ENCODE measurements around the gene PEX11G. TPM values are rescaled to one million over a fixed set of nuclear protein-coding genes. Genes with fewer than 3 reads are reported as not detected.

Gene PEX11G
- total RNA-seq, 1 donor from 2014 or later, result 1.2 TPM

DNA sequence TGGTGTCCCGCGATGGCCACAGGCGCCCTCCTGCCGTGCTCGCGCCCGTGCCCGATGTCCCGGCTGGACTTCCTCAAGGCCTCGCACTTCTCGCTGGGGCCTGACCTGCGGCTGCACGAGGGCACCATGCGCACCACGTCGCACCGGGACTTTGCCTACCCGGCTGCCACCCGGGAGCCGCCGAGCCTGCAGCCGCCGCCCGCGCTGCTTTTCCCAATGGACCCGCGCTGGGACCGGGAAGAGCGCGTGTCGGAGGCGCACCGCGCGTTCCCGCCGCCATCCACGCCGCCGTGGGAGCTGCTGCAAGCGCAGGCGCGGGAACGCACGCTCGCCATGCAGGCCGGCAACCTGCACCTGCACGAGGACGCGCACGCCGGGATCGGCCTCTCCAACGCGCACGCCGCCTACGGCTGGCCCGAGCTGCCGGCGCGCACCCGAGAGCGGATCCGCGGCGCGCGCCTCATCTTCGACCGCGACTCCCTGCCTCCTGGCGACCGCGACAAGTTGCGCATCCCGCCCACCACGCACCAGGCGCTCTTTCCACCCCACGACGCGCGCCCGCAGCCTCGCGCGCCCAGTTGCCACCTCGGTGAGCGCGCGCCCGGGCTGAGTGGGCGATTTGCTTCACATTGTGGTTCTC lies 12.1 kb upstream of the PEX11G start:
- DNase-seq (ENCODE audit: low spot score in 2 of 2) (peak; percentile 82 to 84), FAIRE-seq (no peak)

- no peak for DNase-seq (ENCODE audit: low spot score in 2 of 2)
- no peak for FAIRE-seq
Observed at GRCh38 chr19:7497292-7497691, 8.5 kb upstream of the PEX11G start.

DNA sequence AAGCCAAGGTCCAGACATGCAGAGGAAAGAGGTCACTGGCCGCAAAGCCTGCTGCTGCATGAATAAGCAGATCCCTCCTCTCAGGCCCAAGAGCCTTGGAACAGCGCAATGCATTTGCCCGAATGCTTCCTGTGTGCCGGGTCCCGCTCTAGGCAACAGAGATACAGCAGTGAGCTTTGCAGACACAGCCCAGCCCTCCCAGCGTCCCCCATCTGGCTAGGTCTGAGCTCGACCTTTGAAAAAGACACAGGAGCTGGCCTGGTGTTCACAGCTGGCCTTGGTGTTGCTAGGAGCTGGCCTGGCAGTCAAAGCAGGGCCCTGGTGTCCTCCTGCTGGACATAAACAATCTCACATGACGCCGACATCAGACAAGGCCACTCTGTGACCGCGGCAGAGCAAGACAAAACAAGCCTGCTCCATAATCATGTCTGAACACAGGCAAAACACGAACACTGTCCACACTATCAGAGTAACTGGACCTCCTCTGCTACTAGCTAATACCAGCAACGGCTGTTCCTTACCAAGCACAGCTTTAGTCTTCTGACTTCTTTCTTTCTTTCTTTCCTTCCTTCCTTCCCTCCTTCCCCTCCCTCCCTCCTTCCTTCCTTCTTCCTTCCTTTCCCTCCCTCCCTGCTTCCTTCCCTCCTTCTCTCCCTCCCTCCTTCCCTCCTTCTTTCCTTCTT lies 5.7 kb upstream of the PEX11G start:
- FAIRE-seq (no peak), DNase-seq (ENCODE audit: low spot score in 2 of 2) (peak in 1 of 2 donors; percentile 74)

DNA sequence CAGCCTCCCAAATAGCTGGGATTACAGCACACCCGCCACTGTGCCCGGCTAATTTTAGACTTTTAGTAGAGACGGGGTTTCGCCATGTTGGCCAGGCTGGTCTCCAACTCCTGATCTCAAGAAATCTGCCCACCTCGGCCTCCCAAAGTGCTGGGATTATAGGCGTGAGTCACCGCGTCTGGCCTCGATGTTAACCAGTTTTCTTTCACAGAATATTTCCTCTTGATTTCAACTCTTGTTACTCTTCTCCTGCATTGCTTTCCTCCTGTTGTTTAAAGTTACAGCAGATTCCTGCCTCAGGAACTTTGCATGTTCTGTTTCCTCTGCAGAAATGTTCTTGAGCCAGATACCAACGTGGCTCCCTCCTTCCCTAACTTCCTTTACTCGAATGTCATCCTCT lies 3.7 kb upstream of the PEX11G start:
- FAIRE-seq, result no peak
- no peak for DNase-seq (ENCODE audit: low spot score in 2 of 2)

- no peak for DNase-seq (ENCODE audit: low spot score in 2 of 2)
- FAIRE-seq, result no peak
Observed at GRCh38 chr19:7492142-7492541, 3.3 kb upstream of the PEX11G start.

- FAIRE-seq, result no peak
- DNase-seq (ENCODE audit: low spot score in 2 of 2), result no peak
Observed at GRCh38 chr19:7489609-7490044, 792 bp upstream of the PEX11G start.

- no peak for FAIRE-seq
- DNase-seq (ENCODE audit: low spot score in 2 of 2), result no peak
Observed at GRCh38 chr19:7486923-7487322, 1.9 kb downstream of the PEX11G start.

- FAIRE-seq (no peak), DNase-seq (ENCODE audit: low spot score in 2 of 2) (no peak)
Observed at GRCh38 chr19:7483720-7484201, 5.1 kb downstream of the PEX11G start.

GRCh38 chr19:7482584-7483439 lies 6.0 kb downstream of the PEX11G start:
- DNase-seq (ENCODE audit: low spot score in 2 of 2) (no peak), FAIRE-seq (no peak)

GRCh38 chr19:7480970-7481255 lies 7.9 kb downstream of the PEX11G start:
- no peak for FAIRE-seq

GRCh38 chr19:7480222-7480969 lies 8.4 kb downstream of the PEX11G start:
- FAIRE-seq (no peak), DNase-seq (ENCODE audit: low spot score in 2 of 2) (peak in 1 of 2 donors; percentile 24)

More at GRCh38 chr19:7480970-7481255, 7.9 kb downstream of the PEX11G start:
- DNase-seq (ENCODE audit: low spot score in 2 of 2), result no peak

DNA sequence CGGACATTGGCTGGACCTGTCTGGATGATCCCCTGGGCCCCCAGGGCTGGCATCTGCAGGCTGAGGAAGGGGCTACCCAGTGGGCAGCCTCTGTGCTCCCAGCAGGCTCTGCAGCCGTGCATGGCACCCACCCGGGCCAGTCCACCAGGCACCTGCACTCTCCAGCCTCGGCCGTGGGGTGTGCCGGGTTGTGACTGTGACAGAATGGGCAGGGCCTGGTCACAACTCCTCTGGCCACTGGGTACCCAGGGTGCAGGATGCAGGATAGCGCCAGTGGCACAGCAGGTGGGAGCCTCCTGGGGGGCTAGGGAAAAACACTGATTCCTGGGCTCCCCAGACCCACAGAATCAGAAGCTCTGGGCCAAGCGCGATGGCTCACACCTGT lies 10.0 kb downstream of the PEX11G start:
- FAIRE-seq, result no peak
- no peak for DNase-seq (ENCODE audit: low spot score in 2 of 2)

DNA sequence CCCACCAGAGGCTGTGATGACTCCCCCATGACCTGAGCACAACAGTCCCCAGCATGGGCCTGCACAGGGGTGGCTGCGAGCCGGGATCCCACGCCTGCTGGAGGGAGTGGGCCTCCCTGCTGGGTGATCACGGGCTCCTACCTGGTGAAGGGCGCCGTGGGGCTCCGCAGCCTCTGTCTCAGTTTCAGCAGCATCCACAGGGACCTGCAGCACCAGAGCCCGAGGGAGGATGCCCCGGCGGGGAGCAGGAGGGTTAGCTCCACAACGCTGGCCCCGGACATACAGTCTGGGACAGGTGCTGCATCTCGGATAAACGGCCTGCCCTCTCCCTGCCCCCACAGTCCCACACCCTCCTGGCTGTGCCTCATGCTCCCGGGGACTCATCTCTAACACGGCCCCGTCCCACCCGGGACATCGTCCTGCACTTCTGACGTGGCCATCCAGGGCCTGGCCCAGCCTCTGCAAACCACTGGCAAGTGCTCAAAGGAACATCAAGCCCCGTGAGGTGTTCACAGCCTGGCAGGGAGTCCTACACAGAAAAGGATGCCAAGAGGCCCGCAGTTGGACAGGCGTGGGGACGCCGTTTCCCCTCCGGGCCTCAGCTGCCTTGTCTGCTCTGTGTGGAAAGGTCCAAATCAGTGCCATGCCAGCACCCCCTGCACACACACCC lies 10.5 kb downstream of the PEX11G start:
- FAIRE-seq (no peak), DNase-seq (ENCODE audit: low spot score in 2 of 2) (no peak)

GRCh38 chr19:7477758-7478157 lies 11.1 kb downstream of the PEX11G start:
- DNase-seq (ENCODE audit: low spot score in 2 of 2), result no peak
- FAIRE-seq, result no peak

DNA sequence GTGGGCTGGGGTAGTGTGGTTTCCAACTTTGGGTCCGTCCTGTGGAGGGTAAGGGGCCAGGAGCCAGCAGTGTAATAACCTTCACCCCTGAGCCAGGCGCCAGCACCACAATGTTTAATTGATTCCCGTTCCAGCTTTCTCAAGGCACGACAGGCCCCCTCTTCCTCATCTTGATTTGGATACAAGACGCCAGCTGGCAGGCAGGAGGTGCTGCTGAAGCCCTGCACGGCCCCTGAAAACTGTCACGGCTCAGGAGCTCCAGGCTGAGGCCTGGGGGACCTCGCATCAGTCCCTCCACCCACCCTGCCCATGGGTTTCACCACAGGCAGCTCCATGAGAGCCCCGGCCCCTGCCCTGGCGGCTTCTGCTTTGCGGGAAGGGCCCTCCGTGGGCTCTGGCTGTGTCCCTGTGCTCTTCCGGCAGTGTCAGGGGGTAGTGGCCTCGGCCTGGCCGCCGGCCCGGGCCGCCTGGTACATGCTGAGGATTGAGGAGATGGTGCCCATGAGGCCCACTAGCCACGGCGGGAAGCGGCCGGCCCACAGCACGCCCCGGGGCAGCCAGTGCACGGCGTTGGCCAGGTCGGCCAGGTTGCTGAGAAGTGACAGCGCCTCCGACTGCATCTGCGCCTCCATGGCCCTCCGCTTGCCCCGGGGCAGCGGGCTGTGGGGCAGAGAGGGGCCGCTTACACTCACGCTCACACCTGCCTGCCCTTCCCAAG lies 11.9 kb downstream of the PEX11G start:
- DNase-seq (ENCODE audit: low spot score in 2 of 2), result no peak
- FAIRE-seq, result no peak

DNA sequence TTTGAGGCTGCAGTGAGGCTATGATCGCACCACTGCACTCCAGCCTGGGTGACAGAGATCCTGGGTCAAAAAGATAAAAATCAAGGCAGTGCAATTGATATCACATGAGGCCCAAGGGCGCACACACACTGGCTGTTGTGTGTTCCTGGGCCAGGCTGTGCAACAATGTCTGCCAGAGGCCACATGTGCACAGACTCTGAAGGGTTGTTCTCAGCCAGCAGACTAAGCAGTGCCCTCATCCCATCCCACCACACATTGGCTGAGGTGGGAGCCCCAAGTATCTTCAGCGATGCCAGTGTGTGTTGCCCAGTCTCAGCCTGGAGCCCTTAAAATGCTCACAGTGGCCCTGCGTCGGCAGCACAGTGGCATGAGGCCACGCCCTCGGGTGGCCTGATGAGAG lies 12.6 kb downstream of the PEX11G start:
- DNase-seq (ENCODE audit: low spot score in 2 of 2), result no peak
- no peak for FAIRE-seq

- no peak for DNase-seq (ENCODE audit: low spot score in 2 of 2)
- no peak for FAIRE-seq
Observed at GRCh38 chr19:7475665-7476064, 13.2 kb downstream of the PEX11G start.

GRCh38 chr19:7471696-7472615 lies 16.9 kb downstream of the PEX11G start:
- DNase-seq (ENCODE audit: low spot score in 2 of 2), result peak in 1 of 2 donors; percentile 20
- FAIRE-seq, result no peak
